Measurements from ENCODE around the gene LCE1E. TPM values are rescaled to one million over a fixed set of nuclear protein-coding genes. Genes with fewer than 3 reads are reported as not detected.

The LCE1E gene
- total and polyA plus RNA-seq, 10 of the 15 experiments (the other 5 are each of a cell fraction or from before 2014, with no cell fraction given), result 0.33 to 8.2 (median 1.3) TPM; not detected in 1

- TF ChIP-seq EZH2 (IDR thresholded peaks at IDR 0.05; ENCODE audit: borderline replicate concordance, control insufficient read depth, low read depth, low read length) (no peak), RFX5 (IDR thresholded peaks at IDR 0.05; ENCODE audit: low read depth, low read length) (no peak), HDGF (IDR thresholded peaks at IDR 0.05) (no peak), RAD51 (IDR thresholded peaks at IDR 0.05) (no peak), RUNX3 (IDR thresholded peaks at IDR 0.05; ENCODE audit: low read length) (no peak), ZNF622 (IDR thresholded peaks at IDR 0.05) (no peak)
Observed at GRCh38 chr1:152761609-152762213, 24.3 kb upstream of the LCE1E start (continued).

- Histone ChIP-seq H3K9me3 (replicated peaks; ENCODE audit: control insufficient read depth, insufficient read depth, low read length) (no peaks in the 10 kb centered on the region), H3K9ac (ENCODE audit: control insufficient read depth, insufficient read depth, low read length) (no peak overlapping the region), H4K20me1 (ENCODE audit: control insufficient read depth, insufficient read depth) (no peaks in the 10 kb centered on the region), H3K4me1 (ENCODE audit: control insufficient read depth, insufficient read depth, low read length) (no peaks in the 10 kb centered on the region), H3K36me3 (ENCODE audit: control insufficient read depth in 2 of 2, insufficient read depth in 2 of 2, low read length in 1 of 2) (no peaks in the 10 kb centered on the region), H3K27ac (ENCODE audit: control insufficient read depth, insufficient read depth) (no peak overlapping the region), H3K79me2 (ENCODE audit: control insufficient read depth, insufficient read depth, low read length) (no peaks in the 10 kb centered on the region), H3K4me2 (ENCODE audit: control insufficient read depth, insufficient read depth) (no peak overlapping the region), H3K27me3 (replicated peaks in 1 of 2; ENCODE audit: control insufficient read depth in 2 of 2, insufficient read depth in 2 of 2, low read length in 1 of 2) (no peaks in the 10 kb centered on the region; a peak in 1 of 4 replicates), H2AFZ (ENCODE audit: control insufficient read depth, low read depth, low read length) (no peak overlapping the region), H3K4me3 (no peak overlapping the region)
- DNase-seq (ENCODE audit: low read depth, low spot score) (no peak), ATAC-seq (no peak), FAIRE-seq (no peak)
- BruUV-seq (replicated peaks), result no TSS peak
- WGBS (ENCODE audit: insufficient coverage, insufficient replicate concordance, low lambda C conversion rate, missing lambda C conversion rate), result 5% methylated on average over 8 of the region's 8 CpGs
- CTCF ChIA-PET, result interaction anchor here (1.5 kb wide), 1 partner anchor 117 kb away, joined by 3 read pairs; no protein-coding TSS in a partner anchor
- RAD21 ChIA-PET (ENCODE audit: unreplicated experiment), result no interaction called here
- POLR2A ChIA-PET, result no interaction called here
- SMC1A ChIA-PET (ENCODE audit: uncharacterized antibody, unreplicated experiment), result interaction anchor here (0.8 kb wide), 1 partner anchor 10 kb away, joined by 3 read pairs; no protein-coding TSS in a partner anchor
- intact Hi-C loops (cut with micrococcal nuclease; ENCODE audit: unreplicated experiment) (no loop called here), in situ Hi-C loops (cut with MboI) (no loop called here)
- TF ChIP-seq NFYB (IDR thresholded peaks at IDR 0.05; ENCODE audit: insufficient read depth, low read depth, low read length), result no peak
- TF ChIP-seq E2F4 (IDR thresholded peaks at IDR 0.05; ENCODE audit: low read depth, low read length), result no peak
- no peak for TF ChIP-seq PAX8 (IDR thresholded peaks at IDR 0.05)
- TF ChIP-seq CEBPB (IDR thresholded peaks at IDR 0.05; ENCODE audit: borderline replicate concordance in 1 of 2, low read depth in 2 of 2, low read length in 2 of 2), result no peak
- no peak for TF ChIP-seq CBFB (IDR thresholded peaks at IDR 0.05; ENCODE audit: low read depth)
- no peak for TF ChIP-seq RCOR1 (conservative IDR thresholded peaks at IDR 0.05; ENCODE audit: low read depth, low read length)
- no peak for TF ChIP-seq GATAD2B (conservative IDR thresholded peaks at IDR 0.05; ENCODE audit: low read depth)
- TF ChIP-seq CHD2 (IDR thresholded peaks at IDR 0.05; ENCODE audit: borderline replicate concordance, low read depth, low read length), result no peak
- TF ChIP-seq IRF5 (IDR thresholded peaks at IDR 0.05; ENCODE audit: borderline replicate concordance), result no peak
- no peak for TF ChIP-seq ESRRA (IDR thresholded peaks at IDR 0.05; ENCODE audit: low read length)
- TF ChIP-seq IRF3 (IDR thresholded peaks at IDR 0.05), result no peak
Observed at GRCh38 chr1:152768847-152769533, 17.1 kb upstream of the LCE1E start.
